H1 (cell line): ENCODE data around the gene ZNF839. TPM values are rescaled to one million over a fixed set of nuclear protein-coding genes. Genes with fewer than 3 reads are reported as not detected.

Source experiments
- CTCF ChIA-PET: fragments of 300-600 bp; sonication (Branson Sonifier 250); formaldehyde crosslinking; loops from one replicate; lab custom pipeline; 2021; ENCODE audit not compliant: partially characterized antibody; lab: Charles Lee
- POLR2A ChIA-PET: fragments of 300-600 bp; sonication (Branson Sonifier 250); formaldehyde crosslinking; loops from one replicate; lab custom pipeline; 2021; ENCODE audit warnings: inconsistent platforms; ENCODE audit not compliant: partially characterized antibody; lab: Charles Lee
- DNase-seq, 2 experiments: peaks; one replicate each; pipeline versions ENCODE4 v3.0.0 to v3.0.0-alpha.2; 2010 to 2022; ENCODE audit warnings: low spot score in 2 of 2, low read depth in 1 of 2, mixed read lengths in 1 of 2
- FAIRE-seq: peaks from 2 replicates; lab custom pipeline; 2011; peaks lifted over from hg19 to GRCh38; lab: Jason Lieb, UNC
- H2AFZ ChIP-seq: 2 replicates; pipeline ENCODE4 v1.8.1; 2012; ENCODE audit warnings: low read length, inconsistent platforms
- H2AK5ac ChIP-seq: 2 replicates; pipeline ENCODE4 v1.6.1; 2013; ENCODE audit warnings: low read depth, low read length
- H2BK120ac ChIP-seq: replicated peaks from 2 replicates; pipeline ENCODE3; 2013; ENCODE audit warnings: low read depth, low read length, inconsistent platforms
- H2BK12ac ChIP-seq: 2 replicates; pipeline ENCODE4 v1.6.1; 2013; ENCODE audit warnings: low read depth, low read length
- H2BK15ac ChIP-seq: 2 replicates; pipeline ENCODE4 v1.6.1; 2013; ENCODE audit warnings: low read length
- H2BK20ac ChIP-seq: 2 replicates; pipeline ENCODE4 v1.6.1; 2013; ENCODE audit warnings: low read length
- H2BK5ac ChIP-seq: 2 replicates; pipeline ENCODE4 v1.6.1; 2013; ENCODE audit warnings: low read depth, low read length
- H3K14ac ChIP-seq: 2 replicates; pipeline ENCODE4 v1.6.1; 2013; ENCODE audit warnings: inconsistent platforms; ENCODE audit not compliant: insufficient read length
- H3K18ac ChIP-seq: 2 replicates; pipeline ENCODE4 v1.6.1; 2013; ENCODE audit warnings: low read length; ENCODE audit errors: extremely low read depth
- H3K23ac ChIP-seq: 2 replicates; pipeline ENCODE4 v1.6.1; 2013; ENCODE audit warnings: inconsistent platforms; ENCODE audit not compliant: insufficient read length
- H3K23me2 ChIP-seq: 2 replicates; pipeline ENCODE4 v1.6.1; 2013; ENCODE audit warnings: low read depth, low read length
- H3K27ac ChIP-seq: 2 replicates; pipeline ENCODE4 v1.6.1; 2011; ENCODE audit warnings: low read depth, low read length, inconsistent platforms
- H3K27me3 ChIP-seq, 4 experiments: replicated peaks in 1 of 4; 1 replicate in 1 of 4; 2 replicates in 3 of 4; pipeline versions ENCODE4 v1.6.1 to v1.8.1; 2011 to 2013; ENCODE audit warnings: low read length in 3 of 4, mild to moderate bottlenecking in 3 of 4, inconsistent platforms in 2 of 4, mixed read lengths in 2 of 4, moderate library complexity in 1 of 4; ENCODE audit not compliant: control insufficient read depth in 3 of 4, insufficient read depth in 3 of 4; ENCODE audit errors: extremely low read depth in 1 of 4
- H3K36me3 ChIP-seq, 4 experiments: 2 replicates each; pipeline versions ENCODE4 v1.6.1 to v1.8.1; 2011 to 2013; ENCODE audit warnings: mild to moderate bottlenecking in 4 of 4, low read length in 3 of 4, moderate library complexity in 2 of 4, control low read depth in 1 of 4, inconsistent platforms in 1 of 4; ENCODE audit not compliant: insufficient read depth in 4 of 4, control insufficient read depth in 2 of 4
- H3K4ac ChIP-seq: replicated peaks from 2 replicates; pipeline ENCODE3; 2013; ENCODE audit warnings: low read length, low read depth, mixed read lengths, inconsistent platforms; ENCODE audit not compliant: insufficient read length
- H3K4me1 ChIP-seq, 4 experiments: replicated peaks in 1 of 4; 1 replicate in 1 of 4; 2 replicates in 3 of 4; pipeline versions ENCODE4 v1.6.1 to v1.8.1; 2011 to 2013; ENCODE audit warnings: low read length in 3 of 4, inconsistent platforms in 2 of 4, mixed read lengths in 1 of 4; ENCODE audit not compliant: insufficient read depth in 4 of 4, control insufficient read depth in 3 of 4
- H3K4me2 ChIP-seq, 2 experiments: 2 replicates each; pipeline versions ENCODE4 v1.6.1 to v1.8.1; 2011 to 2013; ENCODE audit warnings: low read depth in 2 of 2, low read length in 2 of 2, control low read depth in 1 of 2, inconsistent platforms in 1 of 2, mild to moderate bottlenecking in 1 of 2; ENCODE audit not compliant: insufficient read depth in 1 of 2
- H3K4me3 ChIP-seq, 4 experiments: fragments of 200-600, 300-600 bp in 1 of 4; sonication (generic), shearing (Covaris generic), sonication (Bioruptor Twin) in 1 of 4; 2 replicates each; pipeline versions ENCODE4 v1.5.1 to v1.8.1; 2011 to 2016; ENCODE audit warnings: low read length in 4 of 4, low read depth in 3 of 4, control low read depth in 2 of 4, inconsistent platforms in 2 of 4, mild to moderate bottlenecking in 2 of 4, mixed read lengths in 1 of 4, moderate library complexity in 1 of 4; ENCODE audit not compliant: insufficient read depth in 2 of 4; ENCODE audit errors: extremely low read depth in 1 of 4
- H3K56ac ChIP-seq: replicated peaks from 2 replicates; pipeline ENCODE3; 2013; ENCODE audit warnings: low read depth, mild to moderate bottlenecking, mixed read lengths, low read length, inconsistent platforms; ENCODE audit not compliant: insufficient read length
- H3K79me1 ChIP-seq: 2 replicates; pipeline ENCODE4 v1.6.1; 2013; ENCODE audit warnings: low read depth, low read length, control low read depth
- H3K79me2 ChIP-seq, 2 experiments: 2 replicates each; pipeline versions ENCODE4 v1.6.1 to v1.8.1; 2012 to 2013; ENCODE audit warnings: low read length in 2 of 2, mild to moderate bottlenecking in 2 of 2, inconsistent platforms in 1 of 2; ENCODE audit not compliant: insufficient read depth in 2 of 2, control insufficient read depth in 1 of 2
- H3K9ac ChIP-seq, 4 experiments: replicated peaks in 1 of 4; 1 replicate in 1 of 4; 2 replicates in 3 of 4; pipeline versions ENCODE4 v1.6.1 to v1.8.1; 2011 to 2013; ENCODE audit warnings: low read depth in 3 of 4, low read length in 3 of 4, control low read depth in 2 of 4, mild to moderate bottlenecking in 2 of 4, moderate library complexity in 2 of 4, inconsistent platforms in 1 of 4; ENCODE audit errors: extremely low read depth in 1 of 4
- H3K9me3 ChIP-seq, 2 experiments: 2 replicates each; pipeline versions ENCODE4 v1.6.1 to v1.8.1; 2012 to 2013; ENCODE audit warnings: mild to moderate bottlenecking in 2 of 2, moderate library complexity in 2 of 2, control low read depth in 1 of 2, inconsistent platforms in 1 of 2, low read depth in 1 of 2, low read length in 1 of 2, mixed read lengths in 1 of 2; ENCODE audit not compliant: insufficient read depth in 2 of 2
- H4K20me1 ChIP-seq, 2 experiments: replicated peaks in 1 of 2; 2 replicates each; pipeline versions ENCODE3 to v1.8.1; 2011 to 2013; ENCODE audit warnings: inconsistent platforms in 2 of 2, low read length in 2 of 2, mild to moderate bottlenecking in 1 of 2; ENCODE audit not compliant: insufficient read depth in 2 of 2, control insufficient read depth in 1 of 2
- H4K5ac ChIP-seq: 2 replicates; pipeline ENCODE4 v1.6.1; 2013; ENCODE audit warnings: low read length, low read depth, mixed read lengths, inconsistent platforms; ENCODE audit not compliant: insufficient read length
- H4K8ac ChIP-seq: 2 replicates; pipeline ENCODE4 v1.8.0; 2013; ENCODE audit warnings: mild to moderate bottlenecking, moderate library complexity, low read length, inconsistent platforms; ENCODE audit not compliant: insufficient read depth; ENCODE audit errors: extremely low read depth
- H4K91ac ChIP-seq: replicated peaks from 2 replicates; pipeline ENCODE3; 2013; ENCODE audit warnings: low read length, mixed read lengths, inconsistent platforms; ENCODE audit not compliant: insufficient read length
- FOSL1 ChIP-seq: IDR thresholded peaks from 2 replicates; pipeline ENCODE4 v1.6.1; 2011; ENCODE audit warnings: mild to moderate bottlenecking, low read depth, low read length, moderate library complexity; ENCODE audit not compliant: insufficient read depth
- WGBS, 2 experiments: shearing (Covaris generic) in 1 of 2; methylation state at CpG; one replicate each; pipeline versions ENCODE4 v1.1.6 to v1.1.7; 2013 to 2015; ENCODE audit warnings: low lambda C conversion rate in 2 of 2, mixed read lengths in 2 of 2, inconsistent platforms in 1 of 2, low coverage in 1 of 2, missing lambda C conversion rate in 1 of 2; ENCODE audit not compliant: insufficient replicate concordance in 2 of 2, insufficient coverage in 1 of 2, insufficient read length in 1 of 2; ENCODE audit errors: extremely low coverage in 1 of 2, missing lambda C conversion rate in 1 of 2; 5-methylcytosine and 5-hydroxymethylcytosine counted together
- polyA plus RNA-seq, 7 experiments: library from polyadenylated mRNA; depleted of rRNA in 3 of 7; stranded (reverse) in 5 of 7; unstranded in 2 of 7; fragments of >200 nt in 5 of 7; fragments of 200-250 nt in 2 of 7; gene quantifications; 1 replicate in 5 of 7; 2 replicates in 1 of 7; 4 replicates in 1 of 7; pipeline versions ENCODE4 v1.2.1 to v1.2.3, GENCODE V29; 2011 to 2013; ENCODE audit warnings: missing spikeins in 2 of 7, mixed read lengths in 2 of 7
- total RNA-seq: library from RNA; stranded (reverse); fragmentation: NEBNext Ultra II Directional; extraction: Animal tissue kit (Norgen Biotek cat#: 25700); gene quantifications from 2 replicates; pipeline ENCODE4 v1.2.1, GENCODE V29; 2021

Gene ZNF839
- total and polyA plus RNA-seq, 2 of the 8 experiments (the other 6 are each of a cell fraction or from before 2014, with no cell fraction given), result 8.1 to 9.4 TPM

GRCh38 chr14:102277874-102278630 is 41.5 kb upstream of the ZNF839 start:
- Histone ChIP-seq H2AFZ (no peak overlapping the region), H4K8ac (0 out of 2 replicates have a peak overlapping the region, but pooled peaks have one; percentile 71), H3K36me3 (no peaks in the 10 kb centered on the region), H2AK5ac (no peak overlapping the region), H2BK15ac (no peak overlapping the region), H2BK120ac (no peak overlapping the region), H3K18ac (no peak overlapping the region), H4K5ac (no peak overlapping the region), H3K27ac (no peak overlapping the region), H3K23me2 (no peaks in the 10 kb centered on the region), H2BK12ac (no peak overlapping the region), H3K79me2 (no peaks in the 10 kb centered on the region), H4K91ac (no peak overlapping the region), H3K56ac (no peak overlapping the region), H2BK20ac (no peak overlapping the region), H3K79me1 (no peaks in the 10 kb centered on the region), H3K4me2 (no peak overlapping the region), H4K20me1 (no peaks in the 10 kb centered on the region), H3K4ac (no peak overlapping the region), H3K4me3 (no peak overlapping the region), H3K4me1 (no peaks in the 10 kb centered on the region), H3K9me3 (no peaks in the 10 kb centered on the region; a peak in 1 of 4 replicates), H3K9ac (no peak overlapping the region), H3K14ac (no peak overlapping the region), H3K27me3 (no peaks in the 10 kb centered on the region), H2BK5ac (no peak overlapping the region), H3K23ac (no peak overlapping the region)
- ChIA-PET POLR2A (no interaction called here), CTCF (interaction anchor here (0.6 to 1.8 kb wide), 3 partner anchors 35 to 327 kb away, joined by 3 to 7 read pairs (median 3); no protein-coding TSS in a partner anchor)
- DNase-seq (no peak), FAIRE-seq (no peak)
- no peak for TF ChIP-seq FOSL1
- WGBS, 2 experiments, result 83% methylated on average over 7 of the region's 7 CpGs; no CpG with 5 or more reads in 1 of the 2 experiments
